ENCODE data around the gene DCST2.

The DCST2 gene

GRCh38 chr1:155000726-155001424 lies 32.7 kb downstream of the DCST2 start:
- peak overlapping the region; percentile 81 for H3K4me3 ChIP-seq (ENCODE audit: low read depth, low read length)
- TF ChIP-seq, protein P1, sequence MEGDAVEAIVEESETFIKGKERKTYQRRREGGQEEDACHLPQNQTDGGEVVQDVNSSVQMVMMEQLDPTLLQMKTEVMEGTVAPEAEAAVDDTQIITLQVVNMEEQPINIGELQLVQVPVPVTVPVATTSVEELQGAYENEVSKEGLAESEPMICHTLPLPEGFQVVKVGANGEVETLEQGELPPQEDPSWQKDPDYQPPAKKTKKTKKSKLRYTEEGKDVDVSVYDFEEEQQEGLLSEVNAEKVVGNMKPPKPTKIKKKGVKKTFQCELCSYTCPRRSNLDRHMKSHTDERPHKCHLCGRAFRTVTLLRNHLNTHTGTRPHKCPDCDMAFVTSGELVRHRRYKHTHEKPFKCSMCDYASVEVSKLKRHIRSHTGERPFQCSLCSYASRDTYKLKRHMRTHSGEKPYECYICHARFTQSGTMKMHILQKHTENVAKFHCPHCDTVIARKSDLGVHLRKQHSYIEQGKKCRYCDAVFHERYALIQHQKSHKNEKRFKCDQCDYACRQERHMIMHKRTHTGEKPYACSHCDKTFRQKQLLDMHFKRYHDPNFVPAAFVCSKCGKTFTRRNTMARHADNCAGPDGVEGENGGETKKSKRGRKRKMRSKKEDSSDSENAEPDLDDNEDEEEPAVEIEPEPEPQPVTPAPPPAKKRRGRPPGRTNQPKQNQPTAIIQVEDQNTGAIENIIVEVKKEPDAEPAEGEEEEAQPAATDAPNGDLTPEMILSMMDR (IDR thresholded peaks at IDR 0.05; ENCODE audit: borderline replicate concordance, insufficient read depth, low read depth, low read length): no peak

DNA sequence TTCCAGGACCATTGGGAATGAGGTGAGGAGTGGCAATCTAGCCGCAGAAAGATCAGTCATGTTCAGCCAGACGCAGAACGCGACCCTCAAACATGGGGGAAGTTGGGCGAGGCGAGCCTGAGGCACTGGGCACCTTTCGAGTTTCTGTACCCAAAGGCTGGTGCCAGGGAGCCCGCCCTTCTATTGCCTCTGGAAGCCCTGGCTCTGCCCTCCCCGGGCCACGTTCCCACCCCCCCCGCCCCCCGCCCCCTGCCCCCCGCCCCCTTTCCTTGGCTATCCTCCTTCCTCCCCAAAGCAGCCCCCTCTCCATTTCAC lies 33.2 kb downstream of the DCST2 start:
- TF ChIP-seq, protein P1 (IDR thresholded peaks at IDR 0.05; ENCODE audit: borderline replicate concordance, insufficient read depth, low read depth, low read length): no peak
- H3K4me3 ChIP-seq (ENCODE audit: low read depth, low read length): peak overlapping the region; percentile 81

DNA sequence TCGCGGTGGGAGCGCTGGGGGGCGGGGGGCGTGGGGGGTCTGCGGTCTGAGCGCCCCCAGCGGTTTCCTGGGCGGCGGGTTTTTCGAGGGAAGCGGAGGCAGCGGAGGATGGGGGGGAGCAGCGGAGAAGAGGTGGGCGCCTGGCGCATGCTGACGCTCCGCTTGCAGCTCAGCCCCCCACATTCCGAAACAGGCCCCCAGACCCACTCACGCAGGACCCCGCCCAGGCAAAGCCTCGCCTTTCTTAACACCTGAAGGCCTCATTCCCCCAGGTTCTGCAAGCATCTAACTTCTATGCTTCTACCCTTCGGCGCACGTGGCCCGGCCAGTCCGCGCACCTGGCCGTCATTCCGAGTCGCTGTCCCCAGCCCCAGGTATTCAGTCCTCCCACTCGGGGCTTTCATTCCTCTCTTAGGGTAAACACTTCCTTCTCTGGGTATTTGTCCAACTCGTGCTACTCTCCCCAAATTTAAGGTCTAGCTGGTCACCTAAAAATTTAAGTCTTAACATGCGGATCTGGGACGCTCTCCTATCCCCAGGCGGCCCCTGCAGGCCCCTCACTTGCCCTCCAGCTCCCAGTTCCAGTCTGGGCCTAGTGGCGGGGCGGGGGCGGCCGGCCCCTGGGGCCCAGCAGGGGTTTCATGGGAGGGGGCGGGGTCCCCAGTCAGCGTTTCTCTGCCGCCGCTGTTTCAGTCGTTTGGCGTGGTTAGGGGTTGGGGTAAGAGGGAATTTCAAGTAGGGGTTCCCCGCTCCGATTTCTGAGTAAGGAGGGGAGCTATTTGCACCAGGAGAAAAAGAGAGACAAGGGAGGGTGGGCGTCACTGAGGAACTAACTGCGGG lies 33.8 kb downstream of the DCST2 start:
- TF ChIP-seq, protein P1 (IDR thresholded peaks at IDR 0.05; ENCODE audit: borderline replicate concordance, insufficient read depth, low read depth, low read length): no peak
- peak overlapping the region; percentile 81 for H3K4me3 ChIP-seq (ENCODE audit: low read depth, low read length)

DNA sequence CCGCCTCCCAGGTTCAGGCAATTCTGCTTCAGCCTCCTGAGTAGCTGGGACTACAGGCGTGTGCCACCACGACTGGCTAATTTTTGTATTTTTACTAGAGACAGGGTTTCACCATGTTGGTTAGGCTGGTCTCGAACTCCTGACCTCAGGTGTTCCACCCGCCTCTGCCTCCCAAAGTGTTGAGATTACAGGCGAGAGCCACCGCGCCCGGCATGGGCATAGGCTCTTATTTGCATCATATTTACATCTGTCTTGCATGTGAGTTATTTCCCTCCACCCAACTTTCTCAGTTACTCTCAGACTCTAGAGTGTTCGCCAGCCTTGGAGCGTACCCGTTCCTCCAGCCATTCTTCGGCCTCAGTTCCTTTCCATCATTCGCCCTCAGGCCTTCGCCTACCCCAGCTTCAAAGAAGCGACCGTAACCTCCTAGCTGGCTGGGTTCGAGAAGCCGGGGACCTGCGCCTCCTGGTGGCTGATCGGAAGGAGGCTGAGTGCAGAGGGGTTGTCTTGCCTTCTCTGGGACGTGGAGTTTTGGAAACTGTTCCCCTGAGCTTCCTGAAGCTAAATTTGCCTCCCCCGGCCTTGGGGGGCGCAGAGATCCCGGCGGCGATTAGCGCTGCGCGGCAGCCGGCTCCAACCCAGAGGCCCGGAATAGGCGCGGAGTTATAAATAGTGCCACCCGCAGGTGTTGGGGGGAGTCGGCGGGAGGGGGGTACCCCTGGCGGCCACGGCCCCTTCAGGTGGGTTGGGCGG lies 34.6 kb downstream of the DCST2 start:
- TF ChIP-seq, protein P1 (IDR thresholded peaks at IDR 0.05; ENCODE audit: borderline replicate concordance, insufficient read depth, low read depth, low read length): peak; percentile 90
- peak overlapping the region; percentile 48 for H3K4me3 ChIP-seq (ENCODE audit: low read depth, low read length)

DNA sequence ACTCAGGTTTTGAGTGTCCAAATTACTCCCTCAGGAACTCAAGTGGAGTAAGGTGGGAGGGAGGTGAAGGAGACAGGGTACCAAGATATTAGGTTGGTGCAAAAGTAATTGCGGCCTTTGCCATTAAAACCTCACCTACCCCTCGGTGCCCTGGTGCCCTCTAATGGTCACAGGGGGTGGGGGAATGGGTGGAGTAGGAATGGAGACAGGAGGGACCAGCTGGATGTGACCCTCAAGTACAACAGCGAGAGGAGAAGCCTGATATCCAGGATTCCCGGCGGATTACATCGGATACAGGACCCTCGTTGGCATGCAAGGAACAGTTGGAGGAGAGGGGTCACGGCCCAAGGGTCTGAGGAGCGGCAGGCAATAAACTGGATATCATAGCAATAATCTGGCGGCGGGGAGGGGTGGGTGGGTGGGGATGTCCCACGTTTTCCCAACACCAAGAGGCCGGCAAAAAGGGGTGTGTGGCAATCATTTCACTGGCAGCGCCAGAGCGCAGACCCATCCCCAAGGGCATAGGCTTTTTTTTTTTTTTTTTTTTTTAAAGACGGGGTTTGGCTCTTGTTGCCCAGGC lies 35.3 kb downstream of the DCST2 start:
- TF ChIP-seq, protein P1 (IDR thresholded peaks at IDR 0.05; ENCODE audit: borderline replicate concordance, insufficient read depth, low read depth, low read length): 0 out of 2 replicates have a peak, but pooled peaks have one; percentile 27
- no peak overlapping the region for H3K4me3 ChIP-seq (ENCODE audit: low read depth, low read length)

GRCh38 chr1:154996966-154997701 lies 36.4 kb downstream of the DCST2 start:
- TF ChIP-seq, protein P1 (IDR thresholded peaks at IDR 0.05; ENCODE audit: borderline replicate concordance, insufficient read depth, low read depth, low read length): no peak

More at GRCh38 chr1:154996966-154997701, 36.4 kb downstream of the DCST2 start:
- no peak overlapping the region for H3K4me3 ChIP-seq (ENCODE audit: low read depth, low read length)

Measured in GM12875 (cell line).